ENCODE data around the gene MTHFD1L.

Gene MTHFD1L

DNA sequence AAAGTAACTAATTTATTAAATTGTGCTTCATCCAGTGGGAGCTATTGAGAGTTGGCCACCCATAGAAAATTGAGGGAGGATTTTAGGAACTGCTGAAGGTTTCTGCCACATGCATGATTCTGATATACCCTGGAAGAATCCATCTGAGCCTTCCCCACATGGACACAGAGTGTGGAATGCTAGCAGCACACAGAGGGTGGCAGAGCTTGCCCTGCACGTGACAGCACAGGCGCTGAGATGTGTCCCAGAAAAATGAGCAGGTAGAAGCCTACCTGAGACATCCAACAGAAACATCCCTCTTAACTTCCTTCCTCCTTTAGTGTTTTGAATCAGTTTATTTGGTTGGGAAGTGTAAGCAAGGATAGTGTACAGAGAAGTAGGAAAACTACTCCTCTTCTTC is 96.9 kb downstream of the MTHFD1L start:
- DNase-seq (ENCODE audit: low read depth, low spot score), result no peak
- TF ChIP-seq, protein P1, sequence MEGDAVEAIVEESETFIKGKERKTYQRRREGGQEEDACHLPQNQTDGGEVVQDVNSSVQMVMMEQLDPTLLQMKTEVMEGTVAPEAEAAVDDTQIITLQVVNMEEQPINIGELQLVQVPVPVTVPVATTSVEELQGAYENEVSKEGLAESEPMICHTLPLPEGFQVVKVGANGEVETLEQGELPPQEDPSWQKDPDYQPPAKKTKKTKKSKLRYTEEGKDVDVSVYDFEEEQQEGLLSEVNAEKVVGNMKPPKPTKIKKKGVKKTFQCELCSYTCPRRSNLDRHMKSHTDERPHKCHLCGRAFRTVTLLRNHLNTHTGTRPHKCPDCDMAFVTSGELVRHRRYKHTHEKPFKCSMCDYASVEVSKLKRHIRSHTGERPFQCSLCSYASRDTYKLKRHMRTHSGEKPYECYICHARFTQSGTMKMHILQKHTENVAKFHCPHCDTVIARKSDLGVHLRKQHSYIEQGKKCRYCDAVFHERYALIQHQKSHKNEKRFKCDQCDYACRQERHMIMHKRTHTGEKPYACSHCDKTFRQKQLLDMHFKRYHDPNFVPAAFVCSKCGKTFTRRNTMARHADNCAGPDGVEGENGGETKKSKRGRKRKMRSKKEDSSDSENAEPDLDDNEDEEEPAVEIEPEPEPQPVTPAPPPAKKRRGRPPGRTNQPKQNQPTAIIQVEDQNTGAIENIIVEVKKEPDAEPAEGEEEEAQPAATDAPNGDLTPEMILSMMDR (IDR thresholded peaks at IDR 0.05; ENCODE audit: low read depth, low read length), result no peak
- in situ Hi-C loops (cut with HindIII; ENCODE audit: low sequenced_read_pairs), result no loop called here
- H3K4me3 ChIP-seq (ENCODE audit: low read depth, low read length), result no peak overlapping the region

DNA sequence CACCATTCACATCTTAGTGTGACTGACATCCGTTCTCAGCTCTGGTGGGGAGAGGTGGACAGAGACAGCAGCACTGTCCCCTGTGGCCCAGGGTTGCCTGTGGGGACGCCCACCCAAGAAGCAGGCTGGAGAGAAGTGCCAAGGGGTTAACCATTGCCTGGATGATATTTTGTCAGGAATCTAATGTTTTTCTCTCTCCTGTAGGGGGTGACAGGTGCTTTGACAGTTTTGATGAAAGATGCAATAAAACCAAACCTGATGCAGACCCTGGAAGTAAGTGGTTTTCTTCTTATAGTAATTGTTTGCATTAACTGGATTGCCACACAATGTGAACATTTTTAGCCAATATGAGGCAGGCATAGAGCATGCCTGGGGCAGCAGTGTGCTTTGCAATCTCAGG is 99.3 kb downstream of the MTHFD1L start:
- TF ChIP-seq, protein P1 (IDR thresholded peaks at IDR 0.05; ENCODE audit: low read depth, low read length), result no peak
- in situ Hi-C loops (cut with HindIII; ENCODE audit: low sequenced_read_pairs), result no loop called here

DNA sequence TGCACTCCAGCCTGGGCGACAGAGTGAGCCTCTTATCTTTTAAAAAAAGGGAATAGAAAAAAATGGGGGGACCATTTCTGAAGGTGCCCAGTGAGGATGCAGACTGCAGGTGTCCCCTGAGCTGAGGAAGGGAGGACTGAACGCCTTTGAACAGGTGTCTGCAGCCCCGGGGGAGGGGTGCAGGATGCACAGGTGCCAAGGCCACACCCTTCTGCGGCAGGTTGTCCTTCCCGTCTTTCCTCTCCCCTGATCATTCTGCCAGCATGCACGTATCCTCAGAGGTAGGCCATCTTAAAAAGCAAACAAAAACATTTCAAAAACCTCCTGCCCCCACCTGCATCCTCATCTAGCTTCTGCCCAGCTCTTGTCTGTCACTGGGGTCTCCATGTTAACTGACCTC is 101.3 kb downstream of the MTHFD1L start:
- in situ Hi-C loops (cut with HindIII; ENCODE audit: low sequenced_read_pairs), result no loop called here
- H3K4me3 ChIP-seq (ENCODE audit: low read depth, low read length), result no peak overlapping the region
- TF ChIP-seq, protein P1 (IDR thresholded peaks at IDR 0.05; ENCODE audit: low read depth, low read length), result no peak
- no peak for DNase-seq (ENCODE audit: low read depth, low spot score)

More for the DNA sequence above, 99.3 kb downstream of the MTHFD1L start:
- DNase-seq (ENCODE audit: low read depth, low spot score), result no peak
- no peak overlapping the region for H3K4me3 ChIP-seq (ENCODE audit: low read depth, low read length)

DNA sequence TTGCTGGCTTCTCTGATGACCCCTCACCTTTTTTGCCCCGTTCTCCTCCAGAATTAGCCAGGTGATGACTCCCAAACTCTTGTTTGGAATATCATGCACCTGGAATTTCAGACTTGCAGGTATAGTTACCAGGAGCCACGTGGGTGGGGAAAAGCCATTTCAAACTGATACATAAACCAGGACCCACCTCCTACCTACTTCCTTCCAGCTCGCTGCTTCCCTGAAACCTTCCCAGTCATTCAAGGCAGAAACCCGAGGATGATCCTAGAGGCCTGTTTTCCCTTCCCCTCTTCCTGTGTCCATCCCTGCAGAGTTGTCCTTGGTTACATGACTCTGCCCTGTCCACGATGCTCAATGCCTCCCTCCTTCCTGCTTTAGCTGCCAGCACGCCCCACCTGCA is 101.9 kb downstream of the MTHFD1L start:
- in situ Hi-C loops (cut with HindIII; ENCODE audit: low sequenced_read_pairs), result no loop called here
- TF ChIP-seq, protein P1 (IDR thresholded peaks at IDR 0.05; ENCODE audit: low read depth, low read length), result no peak
- DNase-seq (ENCODE audit: low read depth, low spot score), result no peak
- no peak overlapping the region for H3K4me3 ChIP-seq (ENCODE audit: low read depth, low read length)

DNA sequence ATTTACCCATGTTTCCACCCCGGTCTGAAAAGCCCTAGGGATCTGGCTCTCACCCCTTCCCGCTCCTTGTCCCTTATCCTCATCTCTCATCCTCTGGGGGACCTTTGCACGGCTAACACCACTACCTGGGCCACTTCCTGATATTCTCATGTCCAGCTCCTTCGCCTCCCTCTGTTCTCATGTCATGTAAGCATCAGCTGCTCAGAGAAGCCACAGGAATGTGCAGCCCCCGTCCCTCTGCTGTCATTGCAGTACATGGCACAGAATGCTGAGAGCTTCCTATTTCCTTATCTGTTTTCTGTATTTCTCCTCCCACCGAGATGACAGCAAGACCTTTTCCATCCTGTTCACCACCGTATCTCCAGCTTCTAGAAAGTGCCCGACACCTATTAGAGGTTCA is 102.4 kb downstream of the MTHFD1L start:
- DNase-seq (ENCODE audit: low read depth, low spot score), result no peak
- TF ChIP-seq, protein P1 (IDR thresholded peaks at IDR 0.05; ENCODE audit: low read depth, low read length), result no peak
- no peak overlapping the region for H3K4me3 ChIP-seq (ENCODE audit: low read depth, low read length)
- in situ Hi-C loops (cut with HindIII; ENCODE audit: low sequenced_read_pairs), result no loop called here

DNA sequence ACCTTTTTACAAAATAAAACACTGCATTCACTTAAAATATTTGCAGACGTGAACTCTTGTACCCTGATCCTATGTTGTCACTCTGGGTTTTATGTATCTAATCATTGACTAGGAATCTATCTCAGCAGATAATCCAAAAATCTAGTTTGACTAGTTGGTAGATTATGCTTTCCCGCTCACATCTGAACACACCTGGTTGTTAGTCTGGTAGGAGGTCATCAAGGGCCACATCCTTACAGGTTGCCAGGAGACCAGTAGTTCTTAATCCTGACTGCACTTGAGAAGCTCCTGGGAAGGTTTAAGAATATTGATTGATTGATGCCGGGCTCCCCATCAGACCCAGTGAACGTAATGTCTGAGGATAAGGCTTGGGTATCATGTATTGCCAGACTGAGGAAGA is 104.4 kb downstream of the MTHFD1L start:
- in situ Hi-C loops (cut with HindIII; ENCODE audit: low sequenced_read_pairs), result no loop called here
- TF ChIP-seq, protein P1 (IDR thresholded peaks at IDR 0.05; ENCODE audit: low read depth, low read length), result no peak
- no peak overlapping the region for H3K4me3 ChIP-seq (ENCODE audit: low read depth, low read length)
- no peak for DNase-seq (ENCODE audit: low read depth, low spot score)

DNA sequence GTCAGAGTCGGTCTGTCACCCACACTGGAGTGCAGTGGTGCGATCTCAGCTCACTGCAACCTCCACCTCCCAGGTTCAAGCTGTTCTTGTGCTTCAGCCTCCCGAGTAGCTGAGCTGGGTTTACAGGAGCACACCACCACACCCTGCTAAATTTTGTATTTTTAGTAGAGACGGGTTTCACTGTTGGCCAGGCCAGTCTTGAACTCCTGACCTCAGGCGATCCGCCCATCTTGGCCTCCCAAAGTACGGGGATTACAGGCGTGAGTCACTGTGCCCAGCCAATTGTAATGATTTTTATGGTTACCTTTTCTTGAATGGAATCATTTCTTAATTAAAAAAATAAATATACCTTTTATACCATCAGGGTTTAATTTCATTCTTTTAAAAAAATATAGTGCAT is 105.7 kb downstream of the MTHFD1L start:
- in situ Hi-C loops (cut with HindIII; ENCODE audit: low sequenced_read_pairs), result no loop called here
- TF ChIP-seq, protein P1 (IDR thresholded peaks at IDR 0.05; ENCODE audit: low read depth, low read length), result no peak
- no peak for DNase-seq (ENCODE audit: low read depth, low spot score)
- H3K4me3 ChIP-seq (ENCODE audit: low read depth, low read length), result no peak overlapping the region

Data from astrocyte of the spinal cord (primary cell).